GM18499 (cell line): Measurements from ENCODE around the gene FRMD4A.

ENCODE experiments used
- ATAC-seq: cut with Tn5 transposase; IDR thresholded peaks from one replicate; pipeline ENCODE4 v1.9.1; 2021; ENCODE audit warnings: moderate number of reproducible peaks; ENCODE audit not compliant: insufficient read depth, unreplicated experiment

The FRMD4A gene

GRCh38 chr10:13998163-13998835 is 332.4 kb downstream of the FRMD4A start:
- ATAC-seq: no peak

- ATAC-seq: no peak
Observed at GRCh38 chr10:13997650-13998049, 333.1 kb downstream of the FRMD4A start.

- no peak for ATAC-seq
Observed at GRCh38 chr10:13994932-13995331, 335.8 kb downstream of the FRMD4A start.

GRCh38 chr10:13993673-13994089 is 337.0 kb downstream of the FRMD4A start:
- ATAC-seq: no peak

GRCh38 chr10:13993169-13993568 is 337.6 kb downstream of the FRMD4A start:
- no peak for ATAC-seq

- ATAC-seq: no peak
Observed at GRCh38 chr10:13991353-13991752, 339.4 kb downstream of the FRMD4A start.

- ATAC-seq: no peak
Observed at GRCh38 chr10:13990946-13991345, 339.8 kb downstream of the FRMD4A start.

- ATAC-seq: no peak
Observed at GRCh38 chr10:13990392-13990805, 340.3 kb downstream of the FRMD4A start.

- no peak for ATAC-seq
Observed at GRCh38 chr10:13989616-13990015, 341.1 kb downstream of the FRMD4A start.

GRCh38 chr10:13987446-13987845 is 343.3 kb downstream of the FRMD4A start:
- ATAC-seq: no peak

- ATAC-seq: no peak
Observed at GRCh38 chr10:13984647-13985155, 346.0 kb downstream of the FRMD4A start.

GRCh38 chr10:13983035-13983434 is 347.7 kb downstream of the FRMD4A start:
- ATAC-seq: no peak

GRCh38 chr10:13978533-13979115 is 352.1 kb downstream of the FRMD4A start:
- no peak for ATAC-seq

- ATAC-seq: no peak
Observed at GRCh38 chr10:13977861-13978532, 352.7 kb downstream of the FRMD4A start.

- no peak for ATAC-seq
Observed at GRCh38 chr10:13973742-13974141, 357.0 kb downstream of the FRMD4A start.

- ATAC-seq: no peak
Observed at GRCh38 chr10:13972609-13973008, 358.1 kb downstream of the FRMD4A start.

GRCh38 chr10:13971601-13972475 is 358.9 kb downstream of the FRMD4A start:
- ATAC-seq: no peak

GRCh38 chr10:13970957-13971353 is 359.8 kb downstream of the FRMD4A start:
- ATAC-seq: no peak

GRCh38 chr10:13970236-13970956 is 360.3 kb downstream of the FRMD4A start:
- ATAC-seq: no peak

- ATAC-seq: no peak
Observed at GRCh38 chr10:13969792-13970140, 361.0 kb downstream of the FRMD4A start.
